T-cell (primary cell): Measurements from ENCODE around the gene INPP4A. TPM values are rescaled to one million over a fixed set of nuclear protein-coding genes. Genes with fewer than 3 reads are reported as not detected.

ENCODE experiments used
- ATAC-seq, 4 experiments: fragments of 200-7000 bp in 3 of 4; fragments of 150-1000 bp in 1 of 4; cut with Tn5 transposase; replicated peaks in 1 of 4; 1 replicate in 3 of 4; 2 replicates in 1 of 4; pipeline ENCODE4 v1.10.0; 2021; ENCODE audit warnings: moderate library complexity in 3 of 4, mild to moderate bottlenecking in 2 of 4, moderate number of reproducible peaks in 1 of 4
- CTCF ChIA-PET, 2 donors: fragments of 300-600 bp; sonication (Branson Sonifier 250); formaldehyde crosslinking; loops; one replicate each; lab custom pipeline; 2022; ENCODE audit warnings: antibody characterized with exemption in 2 of 2; lab: Charles Lee
- POLR2A ChIA-PET, 2 donors: fragments of 300-600 bp; sonication (Branson Sonifier 250); formaldehyde crosslinking; loops; one replicate each; lab custom pipeline; 2022; ENCODE audit warnings: antibody characterized with exemption in 2 of 2; lab: Charles Lee
- DNase-seq, 35 experiments: peaks; one replicate each; pipeline versions ENCODE4 v3.0.0 to v3.0.0-alpha.2; 2013 to 2023
- H3K27ac ChIP-seq: one replicate; pipeline ENCODE4 v1.5.1; 2013; ENCODE audit warnings: low read length
- H3K27me3 ChIP-seq, 2 experiments: replicated peaks in 1 of 2; 1 replicate in 1 of 2; 2 replicates in 1 of 2; pipeline versions ENCODE4 v1.6.1 to v1.7.0; 2013; ENCODE audit warnings: low read length in 1 of 2, mixed read lengths in 1 of 2; ENCODE audit not compliant: control insufficient read depth in 2 of 2, insufficient read depth in 2 of 2; ENCODE audit errors: extremely low read depth in 1 of 2
- H3K36me3 ChIP-seq, 2 donors: 1 replicate in 1 of 2; 2 replicates in 1 of 2; pipeline versions ENCODE4 v1.6.1 to v1.7.0; 2013; ENCODE audit warnings: low read length in 1 of 2; ENCODE audit not compliant: control insufficient read depth in 2 of 2, insufficient read depth in 1 of 2; ENCODE audit errors: extremely low read depth in 1 of 2
- H3K4me1 ChIP-seq, 2 experiments: 1 replicate in 1 of 2; 2 replicates in 1 of 2; pipeline versions ENCODE4 v1.6.1 to v1.7.0; 2013; ENCODE audit warnings: low read length in 2 of 2, mixed read lengths in 1 of 2; ENCODE audit not compliant: insufficient read depth in 2 of 2, control insufficient read depth in 1 of 2; ENCODE audit errors: extremely low read depth in 1 of 2
- H3K4me3 ChIP-seq, 2 donors: 1 replicate in 1 of 2; 2 replicates in 1 of 2; pipeline versions ENCODE4 v1.5.1 to v1.7.0; 2013; ENCODE audit warnings: mild to moderate bottlenecking in 2 of 2, low read length in 1 of 2, moderate library complexity in 1 of 2; ENCODE audit not compliant: control insufficient read depth in 1 of 2; ENCODE audit errors: extremely low read depth in 1 of 2
- H3K9me3 ChIP-seq: 2 replicates; pipeline ENCODE4 v1.7.0; 2013
- H3K27ac Mint-ChIP-seq, 2 donors: one replicate each; pipeline ENCODE4 v1.8.0; 2020 to 2021; ENCODE audit warnings: mild to moderate bottlenecking in 2 of 2, mixed read lengths in 2 of 2
- H3K27me3 Mint-ChIP-seq, 2 donors: one replicate each; pipeline ENCODE4 v1.8.0; 2021 to 2022; ENCODE audit warnings: mixed read lengths in 2 of 2
- H3K36me3 Mint-ChIP-seq: one replicate; pipeline ENCODE4 v1.8.0; 2021; ENCODE audit warnings: mixed read lengths
- H3K4me1 Mint-ChIP-seq, 3 donors: one replicate each; pipeline ENCODE4 v1.8.0; 2020 to 2022; ENCODE audit warnings: mixed read lengths in 3 of 3, mild to moderate bottlenecking in 1 of 3
- H3K4me3 Mint-ChIP-seq, 3 donors: one replicate each; pipeline ENCODE4 v1.8.0; 2020 to 2022; ENCODE audit warnings: mild to moderate bottlenecking in 3 of 3, mixed read lengths in 3 of 3, moderate library complexity in 3 of 3
- H3K9me3 Mint-ChIP-seq, 3 donors: one replicate each; pipeline ENCODE4 v1.8.0; 2020 to 2022; ENCODE audit warnings: mixed read lengths in 3 of 3
- WGBS: methylation state at CpG from one replicate; pipeline ENCODE4 v1.1.5; 2013; ENCODE audit warnings: missing lambda C conversion rate; ENCODE audit not compliant: insufficient coverage; 5-methylcytosine and 5-hydroxymethylcytosine counted together
- total RNA-seq, 35 experiments: library from RNA in 6 of 35; stranded (reverse) in 6 of 35; fragments of 120-200 nt in 1 of 35; gene quantifications; one replicate each; pipeline versions ENCODE4 v1.2.1 to v1.2.4 and lab custom pipeline; 2013 to 2026

INPP4A gene
- total RNA-seq, 5 donors from 2014 or later (not counting 1 experiment from before 2014, with no cell fraction given): 126 to 153 (median 136) TPM

DNA sequence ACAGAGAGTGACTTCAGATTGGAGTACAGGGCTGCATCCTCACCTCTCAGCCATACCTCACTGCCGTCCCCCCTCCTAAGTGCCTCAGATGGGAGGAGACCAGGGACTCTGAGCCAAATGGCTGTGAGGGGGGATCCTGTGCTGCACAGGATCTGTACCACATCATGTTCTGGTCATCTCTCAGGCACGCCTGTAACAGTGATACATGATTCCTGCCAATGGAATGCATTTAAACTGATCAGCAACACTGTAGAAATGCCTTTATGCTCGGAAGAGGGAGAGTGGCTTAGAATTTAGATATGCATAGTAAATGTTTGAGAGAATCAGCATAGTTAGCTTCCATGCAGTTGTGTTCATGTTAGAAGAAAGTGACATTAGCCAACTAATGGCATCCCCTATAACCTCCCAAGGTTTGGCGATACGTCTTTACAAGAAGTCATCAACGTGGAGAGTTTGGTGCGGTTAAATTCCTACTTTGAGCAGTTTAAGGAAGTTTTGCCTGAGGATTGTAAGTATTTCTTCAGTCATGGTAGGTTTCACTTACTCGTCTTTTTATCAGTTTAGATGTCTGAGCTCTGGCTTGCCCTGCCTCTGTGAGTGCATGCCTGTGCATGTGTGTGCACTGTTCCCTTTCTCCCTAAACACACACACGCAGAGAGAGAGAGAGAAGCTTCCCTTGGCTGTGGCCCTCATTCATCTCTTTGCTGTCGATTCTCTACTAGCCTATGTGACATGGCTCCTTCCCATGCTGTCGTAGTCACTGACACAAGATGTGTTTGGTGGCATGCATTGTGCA lies 123.7 kb downstream of the INPP4A start:
- Mint-ChIP-seq H3K4me3 (no peak overlapping the region), H3K4me1 (peaks cover 0 to 14% (median 0%) of the 10 kb centered on the region in 3 donors), H3K27ac (peak overlapping the region in 1 of 2 donors; percentile 46), H3K27me3 (no peaks in the 10 kb centered on the region), H3K9me3 (no peaks in the 10 kb centered on the region), H3K36me3 (peaks cover 58% of the 10 kb centered on the region)
- Histone ChIP-seq H3K4me1 (no peaks in the 10 kb centered on the region), H3K27me3 (no peaks in the 10 kb centered on the region), H3K9me3 (no peaks in the 10 kb centered on the region), H3K4me3 (no peak overlapping the region), H3K36me3 (peaks cover 45 to 100% of the 10 kb centered on the region in 2 donors), H3K27ac (no peak overlapping the region)
- DNase-seq: no peak
- POLR2A ChIA-PET: interaction anchor here in 1 of 2 donors (0.6 kb wide), 1 partner anchor 251 kb away, joined by 3 read pairs; no protein-coding TSS in a partner anchor
- no CpG with 5 or more reads among the region's 11 CpGs for WGBS
- no peak for ATAC-seq
- CTCF ChIA-PET: interaction anchor here in 1 of 2 donors (0.6 kb wide), 1 partner anchor 269 kb away, joined by 4 read pairs; no protein-coding TSS in a partner anchor

DNA sequence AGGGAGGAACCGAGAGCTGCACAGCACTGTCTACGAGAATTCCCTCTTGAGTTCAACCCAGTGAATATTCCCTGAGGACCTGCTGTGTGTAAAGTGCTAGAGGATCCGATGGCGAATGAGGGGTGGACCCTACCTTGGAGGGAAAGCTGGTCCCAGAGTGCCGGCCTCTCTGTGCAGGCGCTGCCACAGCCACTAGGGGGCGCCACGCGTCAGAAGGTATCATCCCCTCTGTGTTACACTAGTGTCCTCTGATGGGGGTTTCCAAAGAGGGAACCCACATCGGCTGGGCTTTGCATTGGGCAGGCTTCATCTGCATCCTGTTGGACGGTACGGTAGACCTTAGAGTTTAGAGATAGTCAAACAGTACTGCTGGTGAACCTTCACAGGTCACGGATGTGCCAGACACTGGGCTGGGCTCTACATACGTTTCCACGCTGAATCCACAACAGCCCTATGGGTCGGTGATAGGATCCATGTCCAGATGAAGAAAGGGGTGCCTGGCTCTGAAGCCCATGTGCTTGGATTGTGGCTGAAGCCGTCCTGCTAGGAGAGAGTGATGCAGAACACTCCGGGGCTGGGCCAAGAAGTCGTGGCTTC lies 124.6 kb downstream of the INPP4A start:
- Histone ChIP-seq H3K4me1 (no peaks in the 10 kb centered on the region), H3K36me3 (peaks cover 46 to 100% of the 10 kb centered on the region in 2 donors), H3K27ac (no peak overlapping the region), H3K27me3 (no peaks in the 10 kb centered on the region), H3K4me3 (no peak overlapping the region), H3K9me3 (no peaks in the 10 kb centered on the region)
- no peak overlapping the region for H3K4me3 Mint-ChIP-seq
- ChIA-PET CTCF (interaction anchor here (0.6 to 0.7 kb wide), 2 partner anchors 268 to 497 kb away, joined by 3 to 4 read pairs; no protein-coding TSS in a partner anchor), POLR2A (no interaction called here)
- H3K4me1 Mint-ChIP-seq: peaks cover 0 to 14% (median 0%) of the 10 kb centered on the region in 3 donors
- H3K36me3 Mint-ChIP-seq: peaks cover 64% of the 10 kb centered on the region
- DNase-seq: peak; percentile 23 to 80 (median 64)
- H3K27ac Mint-ChIP-seq: peak overlapping the region; percentile 65 to 74
- peak; percentile 69 to 86 (median 74) for ATAC-seq
- WGBS: 88% methylated on average over 11 of the region's 19 CpGs
- no peaks in the 10 kb centered on the region for H3K9me3 Mint-ChIP-seq
- no peaks in the 10 kb centered on the region for H3K27me3 Mint-ChIP-seq

DNA sequence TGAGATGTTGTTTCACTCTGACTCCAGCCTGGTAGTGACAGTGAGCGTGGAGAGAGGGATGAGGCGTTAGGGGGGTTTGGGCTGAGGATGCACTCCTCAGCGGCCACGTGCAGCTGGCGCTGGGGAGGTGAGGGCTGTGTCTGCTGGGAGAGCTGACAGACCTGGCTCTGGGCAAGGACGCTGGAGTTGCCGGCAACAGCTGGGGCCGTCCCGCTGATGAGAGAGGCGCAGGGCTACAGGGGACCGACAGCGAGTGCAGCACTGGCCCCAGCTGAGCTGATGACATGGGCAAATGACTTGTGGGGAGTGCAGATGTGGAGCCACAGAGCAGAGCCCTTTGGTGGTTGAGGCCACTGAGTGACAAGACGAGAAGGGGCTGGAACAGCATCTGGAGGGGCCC lies 125.3 kb downstream of the INPP4A start:
- Mint-ChIP-seq H3K9me3 (no peaks in the 10 kb centered on the region), H3K4me3 (no peak overlapping the region), H3K27me3 (no peaks in the 10 kb centered on the region), H3K4me1 (peaks cover 0 to 14% (median 0%) of the 10 kb centered on the region in 3 donors), H3K27ac (peak overlapping the region; percentile 65 to 74), H3K36me3 (peaks cover 64% of the 10 kb centered on the region)
- CTCF ChIA-PET: no interaction called here
- POLR2A ChIA-PET: no interaction called here
- Histone ChIP-seq H3K36me3 (peaks cover 40 to 98% of the 10 kb centered on the region in 2 donors), H3K27ac (no peak overlapping the region), H3K9me3 (no peaks in the 10 kb centered on the region), H3K27me3 (no peaks in the 10 kb centered on the region), H3K4me1 (no peaks in the 10 kb centered on the region), H3K4me3 (no peak overlapping the region)
- WGBS: 99% methylated on average over 13 of the region's 13 CpGs
- DNase-seq (no peak), ATAC-seq (no peak)

DNA sequence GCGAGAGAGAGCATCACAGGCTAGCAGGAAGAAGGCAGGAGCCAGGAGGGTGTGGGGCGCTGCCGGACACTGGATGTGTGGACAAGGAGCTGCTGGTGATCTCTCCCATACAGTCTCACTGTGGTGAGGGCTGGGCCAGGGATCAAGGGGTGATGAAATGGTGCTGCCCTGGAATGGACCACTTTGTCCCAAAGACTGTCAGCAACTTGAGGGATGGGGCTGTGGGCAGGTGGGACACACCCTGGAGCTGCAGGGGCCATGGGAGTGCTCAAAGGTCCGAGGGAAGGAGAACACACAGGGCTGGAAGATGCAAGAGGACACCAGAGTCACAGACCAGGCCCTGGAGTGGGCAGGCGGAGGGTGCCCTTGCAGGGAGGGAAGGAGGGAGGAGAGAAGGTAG lies 125.7 kb downstream of the INPP4A start:
- CTCF ChIA-PET: no interaction called here
- Histone ChIP-seq H3K36me3 (peaks cover 39 to 98% of the 10 kb centered on the region in 2 donors), H3K4me3 (no peak overlapping the region), H3K27me3 (no peaks in the 10 kb centered on the region), H3K9me3 (no peaks in the 10 kb centered on the region), H3K4me1 (no peaks in the 10 kb centered on the region), H3K27ac (no peak overlapping the region)
- H3K4me1 Mint-ChIP-seq: peaks cover 0 to 14% (median 0%) of the 10 kb centered on the region in 3 donors
- peak overlapping the region in 1 of 2 donors; percentile 65 for H3K27ac Mint-ChIP-seq
- DNase-seq (no peak), ATAC-seq (no peak)
- H3K4me3 Mint-ChIP-seq: no peak overlapping the region
- H3K36me3 Mint-ChIP-seq: peaks cover 65% of the 10 kb centered on the region
- 95% methylated on average over 4 of the region's 5 CpGs for WGBS
- H3K9me3 Mint-ChIP-seq: no peaks in the 10 kb centered on the region
- no peaks in the 10 kb centered on the region for H3K27me3 Mint-ChIP-seq
- POLR2A ChIA-PET: no interaction called here

DNA sequence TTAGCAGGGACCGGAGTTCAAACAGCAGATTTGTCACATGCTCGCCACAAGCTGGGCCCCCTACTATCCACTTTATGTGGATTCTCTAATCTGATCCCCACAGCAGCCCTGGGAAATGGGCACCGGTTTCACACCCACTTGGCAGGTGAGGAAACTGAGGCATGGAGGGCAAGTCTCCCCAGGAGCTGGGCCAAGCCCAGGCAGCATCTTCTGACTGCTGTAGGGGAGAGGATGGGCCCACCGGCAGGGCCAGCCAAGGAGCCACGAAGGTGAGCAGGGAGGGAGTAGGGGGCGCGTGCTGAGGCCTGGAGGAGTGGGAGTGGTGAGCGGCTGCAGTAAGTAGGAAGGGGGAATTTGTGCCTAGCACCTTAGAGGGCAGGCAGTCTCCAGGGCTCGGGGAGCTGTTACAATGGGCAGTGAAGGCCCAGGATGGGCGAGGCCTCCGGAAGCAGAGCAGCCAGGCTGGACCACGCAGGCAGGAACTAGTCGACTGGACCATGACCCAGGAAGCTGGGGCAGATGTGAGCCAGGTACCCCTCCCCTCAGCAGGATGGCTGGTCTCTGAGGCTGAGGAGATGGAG lies 126.6 kb downstream of the INPP4A start:
- H3K4me3 ChIP-seq: no peak overlapping the region
- H3K27me3 ChIP-seq: no peaks in the 10 kb centered on the region
- Mint-ChIP-seq H3K4me3 (no peak overlapping the region), H3K27ac (no peak overlapping the region), H3K9me3 (no peaks in the 10 kb centered on the region), H3K27me3 (no peaks in the 10 kb centered on the region), H3K36me3 (peaks cover 65% of the 10 kb centered on the region), H3K4me1 (peaks cover 0 to 11% (median 0%) of the 10 kb centered on the region in 3 donors)
- no peak for DNase-seq
- WGBS: 95% methylated on average over 9 of the region's 13 CpGs
- ChIA-PET POLR2A (no interaction called here), CTCF (no interaction called here)
- no peaks in the 10 kb centered on the region for H3K4me1 ChIP-seq
- H3K9me3 ChIP-seq: no peaks in the 10 kb centered on the region
- H3K27ac ChIP-seq: no peak overlapping the region
- peaks cover 40 to 98% of the 10 kb centered on the region in 2 donors for H3K36me3 ChIP-seq
- no peak for ATAC-seq

DNA sequence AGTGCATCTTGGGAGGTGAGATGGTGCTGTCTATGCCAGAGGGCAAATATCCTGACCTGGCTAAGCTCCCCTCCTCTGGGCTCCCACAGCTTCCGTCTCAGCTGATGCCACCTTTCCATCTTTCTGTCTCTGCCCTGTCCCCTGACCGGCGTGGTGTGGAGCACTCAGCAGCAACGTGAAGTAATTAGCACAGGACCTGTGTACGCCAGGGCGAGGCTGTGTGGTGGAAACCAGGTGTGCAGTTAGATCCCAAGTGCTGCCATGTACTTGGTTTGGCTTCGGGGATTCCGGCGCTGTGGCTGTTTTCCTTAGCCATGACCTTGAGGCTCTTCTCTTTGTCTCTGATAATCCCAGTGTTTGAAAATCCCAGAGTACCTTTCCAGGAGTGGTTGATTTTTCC lies 127.1 kb downstream of the INPP4A start:
- no peak overlapping the region for H3K27ac Mint-ChIP-seq
- Histone ChIP-seq H3K36me3 (peaks cover 41 to 97% of the 10 kb centered on the region in 2 donors), H3K27me3 (no peaks in the 10 kb centered on the region), H3K27ac (no peak overlapping the region), H3K9me3 (no peaks in the 10 kb centered on the region), H3K4me1 (no peaks in the 10 kb centered on the region), H3K4me3 (no peak overlapping the region)
- ChIA-PET CTCF (no interaction called here), POLR2A (interaction anchor here (0.5 to 0.8 kb wide), 2 partner anchors 37 to 166 kb away, joined by 3 read pairs; no protein-coding TSS in a partner anchor)
- H3K27me3 Mint-ChIP-seq: no peaks in the 10 kb centered on the region
- DNase-seq (no peak), ATAC-seq (no peak)
- no peak overlapping the region for H3K4me3 Mint-ChIP-seq
- peaks cover 0 to 10% (median 0%) of the 10 kb centered on the region in 3 donors for H3K4me1 Mint-ChIP-seq
- H3K36me3 Mint-ChIP-seq: peaks cover 63% of the 10 kb centered on the region
- WGBS: 97% methylated on average over 9 of the region's 9 CpGs
- no peaks in the 10 kb centered on the region for H3K9me3 Mint-ChIP-seq
